Liver (tissue), 9 donors: Measurements from ENCODE around the gene PRSS27. TPM values are rescaled to one million over a fixed set of nuclear protein-coding genes. Genes with fewer than 3 reads are reported as not detected.

Experiments used
- DNase-seq: peaks from one replicate; pipeline ENCODE4 v3.0.0-alpha.2; 2017; ENCODE audit warnings: low spot score
- H3K27ac ChIP-seq, 2 donors: one replicate each; pipeline ENCODE4 v1.7.0; 2013; ENCODE audit warnings: inconsistent platforms in 2 of 2, low read length in 2 of 2, control low read depth in 1 of 2, low read depth in 1 of 2, mild to moderate bottlenecking in 1 of 2
- H3K27me3 ChIP-seq, 4 donors: one replicate each; pipeline versions ENCODE4 v1.6.1 to v1.7.0; 2013; ENCODE audit warnings: low read length in 3 of 4, inconsistent platforms in 1 of 4, mild to moderate bottlenecking in 1 of 4, moderate library complexity in 1 of 4; ENCODE audit not compliant: control insufficient read depth in 4 of 4, insufficient read depth in 4 of 4
- H3K36me3 ChIP-seq, 4 donors: one replicate each; pipeline versions ENCODE4 v1.6.1 to v1.7.0; 2013; ENCODE audit warnings: low read length in 3 of 4, mild to moderate bottlenecking in 3 of 4, low read depth in 1 of 4, moderate library complexity in 1 of 4; ENCODE audit not compliant: control insufficient read depth in 4 of 4, insufficient read depth in 3 of 4
- H3K4me1 ChIP-seq, 4 donors: one replicate each; pipeline versions ENCODE4 v1.6.1 to v1.7.0; 2013; ENCODE audit warnings: low read length in 3 of 4, mild to moderate bottlenecking in 3 of 4, moderate library complexity in 1 of 4; ENCODE audit not compliant: control insufficient read depth in 4 of 4, insufficient read depth in 4 of 4
- H3K4me3 ChIP-seq, 3 donors: one replicate each; pipeline versions ENCODE4 v1.6.1 to v1.7.0; 2013; ENCODE audit warnings: low read length in 3 of 3, control low read depth in 1 of 3, low read depth in 1 of 3, mild to moderate bottlenecking in 1 of 3
- H3K9ac ChIP-seq, 2 donors: one replicate each; pipeline ENCODE4 v1.7.0; 2013; ENCODE audit warnings: low read length in 2 of 2, mild to moderate bottlenecking in 2 of 2, moderate library complexity in 2 of 2, control low read depth in 1 of 2, low read depth in 1 of 2
- H3K9me3 ChIP-seq, 4 donors: one replicate each; pipeline versions ENCODE4 v1.6.1 to v1.7.0; 2013; ENCODE audit warnings: low read length in 3 of 4; ENCODE audit not compliant: control insufficient read depth in 4 of 4
- FOXA1 ChIP-seq: IDR thresholded peaks from 2 replicates; pipeline ENCODE4 v1.6.1; 2016; ENCODE audit warnings: antibody characterized with exemption
- HNF4A ChIP-seq, 2 donors: conservative IDR thresholded peaks; 2 replicates each; pipeline ENCODE4 v1.6.1; 2016; ENCODE audit warnings: antibody characterized with exemption in 2 of 2, mild to moderate bottlenecking in 2 of 2
- RXRA ChIP-seq, 2 donors: IDR thresholded peaks; 2 replicates each; pipeline ENCODE4 v1.6.1; 2017 to 2018; ENCODE audit warnings: antibody characterized with exemption in 2 of 2, mild to moderate bottlenecking in 1 of 2
- WGBS: extraction: QIAGEN DNeasy Blood & Tissue Kit; methylation state at CpG from one replicate; pipeline ENCODE4 v1.1.7; 2013; 5-methylcytosine and 5-hydroxymethylcytosine counted together
- polyA plus RNA-seq, 2 donors: library from polyadenylated mRNA; stranded (reverse) in 1 of 2; unstranded in 1 of 2; fragments of 200-250 nt in 1 of 2; fragments of >200 nt in 1 of 2; fragmentation: Nextera tagmentation in 1 of 2; extraction: Ambion mirVana in 1 of 2; gene quantifications; one replicate each; pipeline versions ENCODE4 v1.2.1 to v1.2.3, GENCODE V29; 2013 to 2015
- total RNA-seq, 2 donors: library from RNA; depleted of rRNA; stranded (reverse); fragments of >200 nt; gene quantifications; one replicate each; pipeline ENCODE4 v1.2.3, GENCODE V29; 2014
- TF ChIP-seq, protein P1 (sequence below): IDR thresholded peaks from 2 replicates; pipeline ENCODE4 v1.6.1; 2016; ENCODE audit warnings: antibody characterized with exemption, mild to moderate bottlenecking
- TF ChIP-seq, protein P2 (sequence below): IDR thresholded peaks from 2 replicates; pipeline ENCODE4 v1.6.1; 2016; ENCODE audit warnings: antibody characterized with exemption
- TF ChIP-seq, protein P3 (sequence below): fragments of 150-350 bp; IDR thresholded peaks from 2 replicates; pipeline ENCODE4 v1.5.1; 2017; ENCODE audit warnings: improper control_type of control experiment, low read depth, low read length; ENCODE audit not compliant: missing input control
- donor health status: healthy.
- donor health status: healthy.
- donor health status: healthy.
- donor health status: healthy.
- donor health status: healthy.

Gene PRSS27
- total and polyA plus RNA-seq, 4 donors, result 0.05 to 1.5 (median 0.22) TPM; not detected in 1

DNA sequence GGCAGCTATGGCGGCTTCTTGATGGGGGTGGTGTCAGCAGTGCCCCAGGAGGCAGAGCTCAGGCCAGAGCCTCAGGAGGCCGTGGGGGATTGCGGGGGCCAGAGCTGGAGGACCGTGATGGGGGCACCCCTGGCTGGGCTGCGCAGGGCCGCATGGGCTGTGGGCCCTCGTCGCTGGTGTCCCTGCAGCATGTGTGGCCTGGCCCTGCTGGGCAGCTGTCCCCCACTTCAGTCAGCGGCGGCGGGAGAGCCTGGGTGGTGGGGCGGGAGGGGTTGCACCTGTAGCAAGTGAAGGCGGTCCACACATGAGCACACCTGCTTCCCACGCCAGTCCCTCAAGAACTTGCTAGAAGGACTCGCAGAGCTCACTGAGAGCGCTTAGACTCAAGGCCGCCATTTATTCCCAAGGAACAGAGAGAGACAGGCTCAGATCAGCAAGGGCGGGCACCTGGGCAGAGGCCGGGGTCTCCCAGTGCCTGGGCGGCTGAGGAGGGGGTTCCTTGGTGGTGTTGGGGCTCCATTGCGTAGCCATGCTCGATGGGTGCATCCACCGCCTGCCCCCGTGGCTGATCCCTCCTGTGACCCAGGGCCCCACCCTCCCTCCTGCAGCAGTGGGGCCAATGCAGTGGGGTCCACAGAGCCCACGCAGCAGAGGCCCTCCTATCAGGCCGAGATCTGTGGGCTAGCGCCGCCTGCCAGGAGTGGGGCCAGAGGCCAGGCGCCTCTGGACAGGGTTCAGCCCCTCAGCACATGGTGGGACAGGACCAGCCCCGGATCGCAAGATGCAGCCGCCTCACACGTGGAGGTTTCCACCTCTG lies 15.7 kb downstream of the PRSS27 start:
- 96% methylated on average over 33 of the region's 33 CpGs for WGBS

DNA sequence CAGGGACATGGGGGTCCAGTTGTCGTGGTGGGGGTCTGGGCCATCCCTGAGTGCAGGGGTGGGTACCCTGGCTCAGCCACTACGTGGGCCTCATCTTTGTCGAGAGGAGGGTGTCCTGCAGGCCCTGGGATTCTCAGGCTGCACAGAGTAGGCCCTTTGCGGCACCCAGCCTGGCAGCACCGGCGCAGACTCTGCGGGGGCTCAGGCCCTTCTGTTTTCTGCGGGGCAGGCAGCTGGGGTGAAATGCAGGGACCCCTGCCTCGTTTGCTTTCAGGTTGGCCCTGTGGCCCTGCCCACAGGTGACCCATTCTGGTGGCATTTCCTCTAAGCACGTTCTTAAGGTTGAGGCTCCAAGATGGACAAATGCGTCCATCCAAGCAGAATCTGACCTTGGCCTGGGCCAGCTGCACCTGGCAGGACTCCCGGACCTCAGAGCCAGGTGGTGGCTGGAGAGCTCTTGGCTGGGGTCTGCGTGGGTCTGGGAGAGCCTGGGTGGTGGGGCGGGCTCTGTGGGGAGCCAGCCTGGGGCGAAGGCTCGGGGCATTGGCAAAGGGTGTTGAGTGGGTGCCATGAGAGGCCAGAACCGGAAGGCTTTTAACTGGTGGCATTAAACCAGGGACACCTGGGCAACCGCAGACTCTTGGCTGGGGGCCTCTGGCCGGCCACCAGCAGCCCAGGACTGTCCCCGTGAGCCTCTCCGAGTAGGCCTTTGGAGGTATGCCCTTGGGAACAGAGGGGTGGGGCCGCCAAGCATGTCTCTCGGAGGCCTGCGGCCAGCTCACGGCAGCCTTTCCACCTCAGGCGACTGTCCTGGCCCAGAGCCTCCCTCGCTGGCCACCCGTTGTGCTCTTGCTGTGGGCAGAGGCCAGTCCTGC lies 16.9 kb downstream of the PRSS27 start:
- peaks cover 12 to 62% (median 26%) of the 10 kb centered on the region in 4 donors for H3K36me3 ChIP-seq
- 51% methylated on average over 28 of the region's 28 CpGs for WGBS
- no peak for DNase-seq
- H3K27ac ChIP-seq, result peak overlapping the region in 1 of 2 donors; percentile 21
- H3K4me1 ChIP-seq, result peaks cover 4 to 19% (median 12%) of the 10 kb centered on the region in 4 donors
- H3K4me3 ChIP-seq, result no peak overlapping the region
- no peaks in the 10 kb centered on the region for H3K27me3 ChIP-seq
- no peak overlapping the region for H3K9ac ChIP-seq
- no peaks in the 10 kb centered on the region for H3K9me3 ChIP-seq
- TF ChIP-seq, protein P1, sequence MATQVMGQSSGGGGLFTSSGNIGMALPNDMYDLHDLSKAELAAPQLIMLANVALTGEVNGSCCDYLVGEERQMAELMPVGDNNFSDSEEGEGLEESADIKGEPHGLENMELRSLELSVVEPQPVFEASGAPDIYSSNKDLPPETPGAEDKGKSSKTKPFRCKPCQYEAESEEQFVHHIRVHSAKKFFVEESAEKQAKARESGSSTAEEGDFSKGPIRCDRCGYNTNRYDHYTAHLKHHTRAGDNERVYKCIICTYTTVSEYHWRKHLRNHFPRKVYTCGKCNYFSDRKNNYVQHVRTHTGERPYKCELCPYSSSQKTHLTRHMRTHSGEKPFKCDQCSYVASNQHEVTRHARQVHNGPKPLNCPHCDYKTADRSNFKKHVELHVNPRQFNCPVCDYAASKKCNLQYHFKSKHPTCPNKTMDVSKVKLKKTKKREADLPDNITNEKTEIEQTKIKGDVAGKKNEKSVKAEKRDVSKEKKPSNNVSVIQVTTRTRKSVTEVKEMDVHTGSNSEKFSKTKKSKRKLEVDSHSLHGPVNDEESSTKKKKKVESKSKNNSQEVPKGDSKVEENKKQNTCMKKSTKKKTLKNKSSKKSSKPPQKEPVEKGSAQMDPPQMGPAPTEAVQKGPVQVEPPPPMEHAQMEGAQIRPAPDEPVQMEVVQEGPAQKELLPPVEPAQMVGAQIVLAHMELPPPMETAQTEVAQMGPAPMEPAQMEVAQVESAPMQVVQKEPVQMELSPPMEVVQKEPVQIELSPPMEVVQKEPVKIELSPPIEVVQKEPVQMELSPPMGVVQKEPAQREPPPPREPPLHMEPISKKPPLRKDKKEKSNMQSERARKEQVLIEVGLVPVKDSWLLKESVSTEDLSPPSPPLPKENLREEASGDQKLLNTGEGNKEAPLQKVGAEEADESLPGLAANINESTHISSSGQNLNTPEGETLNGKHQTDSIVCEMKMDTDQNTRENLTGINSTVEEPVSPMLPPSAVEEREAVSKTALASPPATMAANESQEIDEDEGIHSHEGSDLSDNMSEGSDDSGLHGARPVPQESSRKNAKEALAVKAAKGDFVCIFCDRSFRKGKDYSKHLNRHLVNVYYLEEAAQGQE, result no peak
- TF ChIP-seq RXRA (IDR thresholded peaks at IDR 0.05) (peak in 1 of 2 donors; percentile 37), FOXA1 (no peak), HNF4A (conservative IDR thresholded peaks at IDR 0.05) (peak in 1 of 2 donors; percentile 33)
- TF ChIP-seq, protein P2, sequence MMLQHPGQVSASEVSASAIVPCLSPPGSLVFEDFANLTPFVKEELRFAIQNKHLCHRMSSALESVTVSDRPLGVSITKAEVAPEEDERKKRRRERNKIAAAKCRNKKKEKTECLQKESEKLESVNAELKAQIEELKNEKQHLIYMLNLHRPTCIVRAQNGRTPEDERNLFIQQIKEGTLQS, result no peak
- TF ChIP-seq, protein P3, sequence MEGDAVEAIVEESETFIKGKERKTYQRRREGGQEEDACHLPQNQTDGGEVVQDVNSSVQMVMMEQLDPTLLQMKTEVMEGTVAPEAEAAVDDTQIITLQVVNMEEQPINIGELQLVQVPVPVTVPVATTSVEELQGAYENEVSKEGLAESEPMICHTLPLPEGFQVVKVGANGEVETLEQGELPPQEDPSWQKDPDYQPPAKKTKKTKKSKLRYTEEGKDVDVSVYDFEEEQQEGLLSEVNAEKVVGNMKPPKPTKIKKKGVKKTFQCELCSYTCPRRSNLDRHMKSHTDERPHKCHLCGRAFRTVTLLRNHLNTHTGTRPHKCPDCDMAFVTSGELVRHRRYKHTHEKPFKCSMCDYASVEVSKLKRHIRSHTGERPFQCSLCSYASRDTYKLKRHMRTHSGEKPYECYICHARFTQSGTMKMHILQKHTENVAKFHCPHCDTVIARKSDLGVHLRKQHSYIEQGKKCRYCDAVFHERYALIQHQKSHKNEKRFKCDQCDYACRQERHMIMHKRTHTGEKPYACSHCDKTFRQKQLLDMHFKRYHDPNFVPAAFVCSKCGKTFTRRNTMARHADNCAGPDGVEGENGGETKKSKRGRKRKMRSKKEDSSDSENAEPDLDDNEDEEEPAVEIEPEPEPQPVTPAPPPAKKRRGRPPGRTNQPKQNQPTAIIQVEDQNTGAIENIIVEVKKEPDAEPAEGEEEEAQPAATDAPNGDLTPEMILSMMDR, result no peak

More for the DNA sequence above, 15.7 kb downstream of the PRSS27 start:
- Histone ChIP-seq H3K9ac (no peak overlapping the region), H3K36me3 (peaks cover 12 to 60% (median 28%) of the 10 kb centered on the region in 4 donors), H3K4me1 (peaks cover 4 to 19% (median 12%) of the 10 kb centered on the region in 4 donors), H3K9me3 (no peaks in the 10 kb centered on the region), H3K27me3 (no peaks in the 10 kb centered on the region), H3K4me3 (no peak overlapping the region), H3K27ac (no peak overlapping the region)
- DNase-seq, result no peak
- TF ChIP-seq RXRA (IDR thresholded peaks at IDR 0.05), result no peak
- TF ChIP-seq, protein P3, result no peak
